Endothelial cell (in vitro differentiated cells): ENCODE results near the gene TBX21. TPM values are rescaled to one million over a fixed set of nuclear protein-coding genes. Genes with fewer than 3 reads are reported as not detected.

ENCODE experiments used
- DNase-seq: peaks from one replicate; pipeline ENCODE4 v3.0.0; 2021; ENCODE audit warnings: low spot score
- H3K27ac Mint-ChIP-seq: one replicate; pipeline ENCODE4 v1.8.0; 2021; ENCODE audit warnings: mixed read lengths, inconsistent platforms; ENCODE audit not compliant: unreplicated experiment
- H3K27me3 Mint-ChIP-seq: one replicate; pipeline ENCODE4 v1.8.0; 2021; ENCODE audit warnings: mild to moderate bottlenecking, moderate library complexity, mixed read lengths, inconsistent platforms; ENCODE audit not compliant: unreplicated experiment
- H3K36me3 Mint-ChIP-seq: one replicate; pipeline ENCODE4 v1.8.0; 2021; ENCODE audit warnings: mild to moderate bottlenecking, low read depth, mixed read lengths, inconsistent platforms; ENCODE audit not compliant: unreplicated experiment
- H3K4me1 Mint-ChIP-seq: one replicate; pipeline ENCODE4 v1.8.0; 2021; ENCODE audit warnings: mild to moderate bottlenecking, mixed read lengths, inconsistent platforms; ENCODE audit not compliant: unreplicated experiment
- H3K4me3 Mint-ChIP-seq: one replicate; pipeline ENCODE4 v1.8.0; 2021; ENCODE audit warnings: mild to moderate bottlenecking, mixed read lengths, inconsistent platforms; ENCODE audit not compliant: unreplicated experiment
- H3K9me3 Mint-ChIP-seq: one replicate; pipeline ENCODE4 v1.8.0; 2021; ENCODE audit warnings: mixed read lengths, inconsistent platforms; ENCODE audit not compliant: unreplicated experiment
- CTCF ChIP-seq: fragments of 200-600 bp; sonication (generic); IDR thresholded peaks from one replicate; pipeline ENCODE4 v1.5.0; 2021; ENCODE audit warnings: antibody characterized with exemption; ENCODE audit not compliant: unreplicated experiment
- total RNA-seq: library from RNA; stranded (reverse); fragmentation: NEBNext Ultra II Directional; extraction: Animal tissue kit (Norgen Biotek cat#: 25700); gene quantifications from one replicate; pipeline ENCODE4 v1.2.1, GENCODE V29; 2021; ENCODE audit not compliant: unreplicated experiment

The TBX21 gene
- total RNA-seq, 1 donor from 2014 or later, result 0.21 TPM

GRCh38 chr17:47707884-47708283 is 25.2 kb upstream of the TBX21 start:
- Mint-ChIP-seq H3K4me3 (no peak overlapping the region), H3K4me1 (peaks cover 17% of the 10 kb centered on the region), H3K36me3 (peaks cover 51% of the 10 kb centered on the region), H3K9me3 (no peaks in the 10 kb centered on the region), H3K27me3 (peaks cover 16% of the 10 kb centered on the region), H3K27ac (no peak overlapping the region)
- TF ChIP-seq CTCF, result no peak
- DNase-seq, result no peak

GRCh38 chr17:47708312-47708863 is 24.6 kb upstream of the TBX21 start:
- peaks cover 51% of the 10 kb centered on the region for H3K36me3 Mint-ChIP-seq
- H3K4me1 Mint-ChIP-seq, result peaks cover 17% of the 10 kb centered on the region
- H3K27ac Mint-ChIP-seq, result no peak overlapping the region
- no peak for DNase-seq
- no peak overlapping the region for H3K4me3 Mint-ChIP-seq
- no peaks in the 10 kb centered on the region for H3K9me3 Mint-ChIP-seq
- peaks cover 21% of the 10 kb centered on the region for H3K27me3 Mint-ChIP-seq
- no peak for TF ChIP-seq CTCF

- no peaks in the 10 kb centered on the region for H3K9me3 Mint-ChIP-seq
- H3K4me3 Mint-ChIP-seq, result no peak overlapping the region
- DNase-seq, result peak; percentile 35
- peaks cover 24% of the 10 kb centered on the region for H3K27me3 Mint-ChIP-seq
- no peak for TF ChIP-seq CTCF
- H3K27ac Mint-ChIP-seq, result no peak overlapping the region
- peaks cover 46% of the 10 kb centered on the region for H3K36me3 Mint-ChIP-seq
- H3K4me1 Mint-ChIP-seq, result peaks cover 14% of the 10 kb centered on the region
Measured at GRCh38 chr17:47708864-47709541, 24.0 kb upstream of the TBX21 start.

- peaks cover 24% of the 10 kb centered on the region for H3K27me3 Mint-ChIP-seq
- peaks cover 14% of the 10 kb centered on the region for H3K4me1 Mint-ChIP-seq
- DNase-seq, result no peak
- no peaks in the 10 kb centered on the region for H3K9me3 Mint-ChIP-seq
- peaks cover 44% of the 10 kb centered on the region for H3K36me3 Mint-ChIP-seq
- H3K27ac Mint-ChIP-seq, result no peak overlapping the region
- no peak for TF ChIP-seq CTCF
- H3K4me3 Mint-ChIP-seq, result peak overlapping the region; percentile 71
Measured at GRCh38 chr17:47709594-47709993, 23.4 kb upstream of the TBX21 start.

GRCh38 chr17:47711366-47712099 is 21.5 kb upstream of the TBX21 start:
- H3K4me3 Mint-ChIP-seq, result no peak overlapping the region
- no peaks in the 10 kb centered on the region for H3K9me3 Mint-ChIP-seq
- peaks cover 7% of the 10 kb centered on the region for H3K4me1 Mint-ChIP-seq
- H3K27me3 Mint-ChIP-seq, result peaks cover 24% of the 10 kb centered on the region
- no peak overlapping the region for H3K27ac Mint-ChIP-seq
- TF ChIP-seq CTCF, result no peak
- no peak for DNase-seq
- peaks cover 29% of the 10 kb centered on the region for H3K36me3 Mint-ChIP-seq
